Mammary epithelial cell (primary cell): ENCODE data around the gene RGPD6.
"Not testable (repeated sequence)": the region's sequence is repeated elsewhere in the genome, so short reads cannot be mapped to it uniquely, and the experiment has no call there.

ENCODE experiments used
- CTCF ChIP-seq, 2 donors: IDR thresholded peaks in 1 of 2; conservative IDR thresholded peaks in 1 of 2; 2 replicates each; pipeline ENCODE4 v1.5.1; 2011 to 2012; ENCODE audit warnings: inconsistent platforms in 2 of 2, low read length in 2 of 2, mild to moderate bottlenecking in 2 of 2, control low read depth in 1 of 2, low read depth in 1 of 2; ENCODE audit not compliant: insufficient read depth in 1 of 2; ENCODE audit errors: extremely low read depth in 1 of 2
- EZH2 ChIP-seq: IDR thresholded peaks from 2 replicates; pipeline ENCODE4 v1.6.1; 2012; ENCODE audit warnings: low read length, inconsistent platforms, borderline replicate concordance

GRCh38 chr2:110589677-110590330 is 12.8 kb upstream of the RGPD6 start:
- TF ChIP-seq CTCF (conservative IDR thresholded peaks at IDR 0.05 in 1 of 2, IDR thresholded peaks at IDR 0.05 in 1 of 2; ENCODE audit: extremely low read depth in 1 of 2, insufficient read depth in 1 of 2, low read depth in 1 of 2, low read length in 2 of 2); EZH2: not testable (repeated sequence)
